ENCODE data around the gene ACY1.

DNA sequence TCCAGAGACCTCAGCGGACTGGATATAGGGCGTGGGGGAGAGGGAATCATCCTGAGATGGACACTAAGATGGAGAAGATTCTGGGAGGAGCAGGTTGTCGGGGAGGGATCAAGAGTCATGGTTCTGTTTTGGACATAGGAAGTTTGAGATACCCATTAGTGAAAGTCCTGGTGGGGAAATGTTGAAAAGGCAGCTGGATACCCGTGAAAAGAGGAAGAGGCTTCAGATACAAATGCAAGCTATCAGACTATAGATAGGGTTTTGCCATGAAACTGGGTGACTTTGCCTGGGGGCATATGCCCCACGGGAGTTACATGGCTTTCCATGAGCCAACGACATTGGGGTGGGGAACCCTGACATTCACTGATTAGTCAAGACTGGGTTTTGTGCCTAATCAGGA, 29.2 kb upstream of the ACY1 start:
- TF ChIP-seq, protein P1, sequence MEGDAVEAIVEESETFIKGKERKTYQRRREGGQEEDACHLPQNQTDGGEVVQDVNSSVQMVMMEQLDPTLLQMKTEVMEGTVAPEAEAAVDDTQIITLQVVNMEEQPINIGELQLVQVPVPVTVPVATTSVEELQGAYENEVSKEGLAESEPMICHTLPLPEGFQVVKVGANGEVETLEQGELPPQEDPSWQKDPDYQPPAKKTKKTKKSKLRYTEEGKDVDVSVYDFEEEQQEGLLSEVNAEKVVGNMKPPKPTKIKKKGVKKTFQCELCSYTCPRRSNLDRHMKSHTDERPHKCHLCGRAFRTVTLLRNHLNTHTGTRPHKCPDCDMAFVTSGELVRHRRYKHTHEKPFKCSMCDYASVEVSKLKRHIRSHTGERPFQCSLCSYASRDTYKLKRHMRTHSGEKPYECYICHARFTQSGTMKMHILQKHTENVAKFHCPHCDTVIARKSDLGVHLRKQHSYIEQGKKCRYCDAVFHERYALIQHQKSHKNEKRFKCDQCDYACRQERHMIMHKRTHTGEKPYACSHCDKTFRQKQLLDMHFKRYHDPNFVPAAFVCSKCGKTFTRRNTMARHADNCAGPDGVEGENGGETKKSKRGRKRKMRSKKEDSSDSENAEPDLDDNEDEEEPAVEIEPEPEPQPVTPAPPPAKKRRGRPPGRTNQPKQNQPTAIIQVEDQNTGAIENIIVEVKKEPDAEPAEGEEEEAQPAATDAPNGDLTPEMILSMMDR (IDR thresholded peaks at IDR 0.05; ENCODE audit: extremely low read depth in 1 of 2, insufficient read depth in 1 of 2, low read depth in 1 of 2, low read length in 2 of 2) = no peak
- TF ChIP-seq EZH2 (IDR thresholded peaks at IDR 0.05; ENCODE audit: borderline replicate concordance, low read depth, low read length, severe bottlenecking) = no peak
- TF ChIP-seq, protein P2, sequence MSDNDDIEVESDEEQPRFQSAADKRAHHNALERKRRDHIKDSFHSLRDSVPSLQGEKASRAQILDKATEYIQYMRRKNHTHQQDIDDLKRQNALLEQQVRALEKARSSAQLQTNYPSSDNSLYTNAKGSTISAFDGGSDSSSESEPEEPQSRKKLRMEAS (IDR thresholded peaks at IDR 0.05; ENCODE audit: insufficient read depth, insufficient read length) = no peak
- TF ChIP-seq POLR2A (IDR thresholded peaks at IDR 0.05; ENCODE audit: low read depth, low read length) = no peak
- TF ChIP-seq POLR2AphosphoS5 (IDR thresholded peaks at IDR 0.05; ENCODE audit: insufficient read depth, low read depth, low read length) = no peak
- TF ChIP-seq MYC (IDR thresholded peaks at IDR 0.05; ENCODE audit: low read depth, low read length) = no peak
- no peak for TF ChIP-seq FOS (IDR thresholded peaks at IDR 0.05; ENCODE audit: borderline replicate concordance, insufficient read depth, low read length)
- TF ChIP-seq JUN (IDR thresholded peaks at IDR 0.05; ENCODE audit: borderline replicate concordance, insufficient read depth, insufficient read length, low read depth) = no peak
- no peak for TF ChIP-seq GATA2 (IDR thresholded peaks at IDR 0.05; ENCODE audit: insufficient read depth, insufficient read length, low read depth, low read length)

Data from endothelial cell of umbilical vein (primary cell).